Activated naive CD4-positive, alpha-beta T cell treated with anti-CD3 and anti-CD28 coated beads, Interleukin-2, amount 50 U/mL, for 24 hours (primary cell): ENCODE results near the gene SF3B4.
A peak's percentile ranks its signal among the peaks of the same experiment; 100 is the strongest.
"Not testable (repeated sequence)": the region's sequence is repeated elsewhere in the genome, so short reads cannot be mapped to it uniquely, and the experiment has no call there.

Experiments used
- H3K27ac Mint-ChIP-seq: one replicate; pipeline ENCODE4 v1.8.0; 2021; ENCODE audit warnings: mild to moderate bottlenecking, mixed read lengths
- H3K27me3 Mint-ChIP-seq: one replicate; pipeline ENCODE4 v1.8.0; 2021; ENCODE audit warnings: mixed read lengths
- H3K36me3 Mint-ChIP-seq: one replicate; pipeline ENCODE4 v1.8.0; 2021; ENCODE audit warnings: mixed read lengths
- H3K4me1 Mint-ChIP-seq: one replicate; pipeline ENCODE4 v1.8.0; 2021; ENCODE audit warnings: mixed read lengths
- H3K4me3 Mint-ChIP-seq: one replicate; pipeline ENCODE4 v1.8.0; 2021; ENCODE audit warnings: mild to moderate bottlenecking, mixed read lengths
- H3K9me3 Mint-ChIP-seq: one replicate; pipeline ENCODE4 v1.8.0; 2021; ENCODE audit warnings: mixed read lengths

SF3B4 gene

GRCh38 chr1:149917571-149918144 is 9.9 kb downstream of the SF3B4 start, which contains the start of gene SV2A:
Gene SV2A (minus strand): TSS chr1:149917844. CDS start chr1:149913840, 4,004 bp downstream.
- Mint-ChIP-seq H3K4me1 (peaks cover 34% of the 10 kb centered on the region), H3K4me3 (peak within 1 kb of the TSS; percentile 88), H3K9me3 (no peaks in the 10 kb centered on the region), H3K27ac (no peak within 1 kb of the TSS), H3K27me3 (no peaks in the 10 kb centered on the region), H3K36me3 (peaks cover 4% of the 10 kb centered on the region)

- peak overlapping the region; percentile 88 for H3K4me3 Mint-ChIP-seq
- no peak overlapping the region for H3K27ac Mint-ChIP-seq
- H3K27me3 Mint-ChIP-seq = no peaks in the 10 kb centered on the region
- H3K36me3 Mint-ChIP-seq = peaks cover 3% of the 10 kb centered on the region
- no peaks in the 10 kb centered on the region for H3K9me3 Mint-ChIP-seq
- H3K4me1 Mint-ChIP-seq = peaks cover 34% of the 10 kb centered on the region
These were observed 10.7 kb downstream of the SF3B4 start for GRCh38 chr1:149916898-149917252.

- H3K4me1 Mint-ChIP-seq = peaks cover 34% of the 10 kb centered on the region
These were observed 11.3 kb downstream of the SF3B4 start for GRCh38 chr1:149916193-149916897.

GRCh38 chr1:149915429-149916192 is 12.0 kb downstream of the SF3B4 start:
- Mint-ChIP-seq H3K36me3 (peaks cover 5% of the 10 kb centered on the region), H3K4me1 (peaks cover 34% of the 10 kb centered on the region), H3K9me3 (no peaks in the 10 kb centered on the region), H3K27ac (no peak overlapping the region), H3K4me3 (peak overlapping the region; percentile 88), H3K27me3 (no peaks in the 10 kb centered on the region)

More at GRCh38 chr1:149916193-149916897, 11.3 kb downstream of the SF3B4 start:
- H3K36me3 Mint-ChIP-seq = peaks cover 2% of the 10 kb centered on the region
- H3K27me3 Mint-ChIP-seq = no peaks in the 10 kb centered on the region
- H3K9me3 Mint-ChIP-seq = no peaks in the 10 kb centered on the region
- H3K4me3 Mint-ChIP-seq = peak overlapping the region; percentile 88
- H3K27ac Mint-ChIP-seq = no peak overlapping the region

GRCh38 chr1:149914545-149914944 is 13.1 kb downstream of the SF3B4 start:
- Mint-ChIP-seq H3K36me3 (peaks cover 5% of the 10 kb centered on the region), H3K9me3 (no peaks in the 10 kb centered on the region), H3K4me1 (peaks cover 34% of the 10 kb centered on the region), H3K27ac (peak overlapping the region; percentile 51), H3K4me3 (no peak overlapping the region), H3K27me3 (no peaks in the 10 kb centered on the region)

GRCh38 chr1:149906570-149907075 is 21.0 kb downstream of the SF3B4 start:
- Mint-ChIP-seq H3K27me3 (no peaks in the 10 kb centered on the region), H3K4me1 (no peaks in the 10 kb centered on the region), H3K9me3 (no peaks in the 10 kb centered on the region), H3K27ac (no peak overlapping the region), H3K4me3 (no peak overlapping the region), H3K36me3 (peaks cover 9% of the 10 kb centered on the region)

- Mint-ChIP-seq H3K27ac (no peak overlapping the region), H3K27me3 (no peaks in the 10 kb centered on the region), H3K36me3 (peaks cover 6% of the 10 kb centered on the region), H3K4me1 (peaks cover 13% of the 10 kb centered on the region), H3K4me3 (no peak overlapping the region), H3K9me3 (no peaks in the 10 kb centered on the region)
These were observed 23.6 kb downstream of the SF3B4 start for GRCh38 chr1:149903836-149904491.

GRCh38 chr1:149899460-149900284 is 27.9 kb downstream of the SF3B4 start, which contains the start of gene BOLA1:
Gene BOLA1 (plus strand): TSS chr1:149899568. CDS start chr1:149900060, 492 bp downstream.
- no peaks in the 10 kb centered on the region for H3K9me3 Mint-ChIP-seq
- peaks cover 3% of the 10 kb centered on the region for H3K36me3 Mint-ChIP-seq
- peaks cover 14% of the 10 kb centered on the region for H3K4me1 Mint-ChIP-seq
- H3K27ac Mint-ChIP-seq = peak within 1 kb of the TSS; percentile 88
- H3K27me3 Mint-ChIP-seq = no peaks in the 10 kb centered on the region
- H3K4me3 Mint-ChIP-seq = peak within 1 kb of the TSS; percentile 91

- no peaks in the 10 kb centered on the region for H3K27me3 Mint-ChIP-seq
- peaks cover 14% of the 10 kb centered on the region for H3K4me1 Mint-ChIP-seq
- no peaks in the 10 kb centered on the region for H3K36me3 Mint-ChIP-seq
- no peak overlapping the region for H3K27ac Mint-ChIP-seq
- H3K4me3 Mint-ChIP-seq = no peak overlapping the region
- H3K9me3 Mint-ChIP-seq = no peaks in the 10 kb centered on the region
These were observed 31.0 kb downstream of the SF3B4 start for GRCh38 chr1:149896575-149896974.

GRCh38 chr1:149888999-149889289 is 38.7 kb downstream of the SF3B4 start:
- H3K27me3 Mint-ChIP-seq = no peaks in the 10 kb centered on the region
- H3K27ac Mint-ChIP-seq = no peak overlapping the region
- H3K36me3 Mint-ChIP-seq = no peaks in the 10 kb centered on the region
- H3K4me3 Mint-ChIP-seq = no peak overlapping the region
- H3K4me1 Mint-ChIP-seq = no peaks in the 10 kb centered on the region
- H3K9me3 Mint-ChIP-seq = no peaks in the 10 kb centered on the region

GRCh38 chr1:149888247-149888998 is 39.2 kb downstream of the SF3B4 start:
- Mint-ChIP-seq H3K4me3 (no peak overlapping the region), H3K9me3 (no peaks in the 10 kb centered on the region), H3K4me1 (no peaks in the 10 kb centered on the region), H3K27me3 (no peaks in the 10 kb centered on the region), H3K27ac (no peak overlapping the region), H3K36me3 (no peaks in the 10 kb centered on the region)

GRCh38 chr1:149887456-149888246 is 40.0 kb downstream of the SF3B4 start:
- no peak overlapping the region for H3K4me3 Mint-ChIP-seq
- H3K9me3 Mint-ChIP-seq = no peaks in the 10 kb centered on the region
- no peaks in the 10 kb centered on the region for H3K36me3 Mint-ChIP-seq
- H3K27me3 Mint-ChIP-seq = no peaks in the 10 kb centered on the region
- H3K27ac Mint-ChIP-seq = no peak overlapping the region
- H3K4me1 Mint-ChIP-seq = no peaks in the 10 kb centered on the region

GRCh38 chr1:149887196-149887455 is 40.5 kb downstream of the SF3B4 start:
- H3K4me1 Mint-ChIP-seq, H3K27me3 Mint-ChIP-seq, H3K9me3 Mint-ChIP-seq, H3K36me3 Mint-ChIP-seq, H3K4me3 Mint-ChIP-seq, H3K27ac Mint-ChIP-seq: not testable (repeated sequence)
